Hematopoietic multipotent progenitor cell treated with erythropoietin and hydrocortisone succinate and interleukin-3 and kit ligand, for 8 days (in vitro differentiated cells): ENCODE measurements around the gene SARNP.

Experiments used
- DNase-seq: peaks from one replicate; pipeline ENCODE4 v3.0.0-alpha.2; 2015

The SARNP gene

DNA sequence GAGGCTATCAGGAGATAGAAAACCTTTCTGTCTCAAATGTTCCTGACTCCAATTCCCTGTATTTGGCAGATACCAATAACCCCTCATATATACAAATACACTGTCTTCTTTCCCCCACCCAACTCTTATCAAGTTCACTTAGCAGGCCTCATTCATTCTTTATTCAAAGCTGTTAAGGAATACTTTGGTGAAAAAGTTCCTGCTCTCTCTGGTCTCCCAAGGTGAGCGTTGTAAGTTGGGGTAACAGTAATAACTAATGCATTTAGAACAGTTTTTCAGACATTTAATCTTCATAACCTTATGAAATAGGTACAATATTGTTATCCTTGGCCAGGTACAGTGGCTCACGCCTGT lies 78.5 kb downstream of the SARNP start:
- no peak for DNase-seq

DNA sequence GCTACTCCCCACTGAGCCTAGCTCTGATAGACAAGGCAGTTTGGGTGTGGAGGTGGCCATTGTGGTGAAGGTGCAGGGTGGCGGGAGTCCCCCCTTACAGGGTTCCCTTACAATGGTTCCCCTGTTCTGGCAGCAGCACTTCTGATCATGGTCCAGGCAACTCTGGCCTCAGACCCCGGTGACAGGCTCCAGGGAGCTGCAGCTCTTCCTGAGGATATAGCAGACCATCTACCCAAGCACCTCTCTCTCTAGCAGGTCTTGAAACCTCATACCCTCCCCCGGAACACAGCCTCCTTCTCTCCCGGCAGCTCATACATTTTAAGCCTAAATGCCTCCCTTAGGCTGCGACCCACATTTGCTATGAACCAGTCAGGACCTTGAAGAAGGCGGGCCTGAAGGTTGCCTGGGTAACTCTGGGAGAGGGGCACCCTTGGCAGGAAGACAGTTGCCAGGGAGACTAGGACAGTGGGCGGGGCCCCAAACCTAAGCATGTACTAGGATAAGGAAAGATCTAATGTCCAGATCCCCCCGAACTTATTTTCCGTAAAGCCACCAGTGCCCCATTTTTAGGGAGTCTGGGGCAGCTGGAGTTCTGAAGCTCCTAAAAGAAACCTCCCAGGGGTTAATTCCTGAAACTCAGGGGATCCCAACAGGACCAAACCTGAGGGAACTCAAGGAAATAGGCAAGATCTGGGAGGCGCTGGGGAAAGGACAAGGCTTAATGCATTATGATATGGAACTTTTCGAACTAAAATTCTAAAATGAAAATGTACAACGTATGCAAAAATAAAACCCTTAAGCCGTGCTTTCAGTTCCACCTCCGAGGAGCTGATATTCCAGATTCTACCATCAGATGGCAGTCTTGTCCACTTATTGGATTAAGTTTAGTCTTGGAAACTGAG lies 79.2 kb downstream of the SARNP start:
- DNase-seq = peak; percentile 93

DNA sequence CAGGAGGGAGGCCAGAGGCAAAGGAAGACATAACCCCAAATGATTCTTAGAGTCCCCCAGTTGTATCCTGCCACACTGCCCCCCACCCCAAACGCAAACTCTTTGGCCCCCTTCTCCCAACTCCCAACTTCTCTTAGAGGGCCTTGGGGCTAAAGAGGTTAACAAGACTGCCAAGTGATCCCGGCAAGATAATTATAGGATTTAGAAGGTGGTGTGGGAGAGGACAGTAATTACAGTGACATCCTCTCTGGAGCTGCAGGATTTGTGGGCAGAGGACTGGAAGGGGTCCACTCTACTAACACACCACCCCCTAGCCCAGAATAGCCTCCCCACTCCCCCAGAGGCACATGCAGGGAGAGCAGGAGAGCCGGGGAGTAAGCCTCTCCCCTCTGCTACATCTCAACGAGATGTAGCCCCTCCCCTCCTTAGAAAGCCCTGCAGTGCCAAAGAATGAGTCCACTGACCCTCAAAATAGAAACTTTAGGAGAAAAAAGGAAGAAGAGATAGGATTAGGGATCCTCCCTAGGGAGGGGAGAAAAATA lies 79.9 kb downstream of the SARNP start:
- peak; percentile 40 for DNase-seq

DNA sequence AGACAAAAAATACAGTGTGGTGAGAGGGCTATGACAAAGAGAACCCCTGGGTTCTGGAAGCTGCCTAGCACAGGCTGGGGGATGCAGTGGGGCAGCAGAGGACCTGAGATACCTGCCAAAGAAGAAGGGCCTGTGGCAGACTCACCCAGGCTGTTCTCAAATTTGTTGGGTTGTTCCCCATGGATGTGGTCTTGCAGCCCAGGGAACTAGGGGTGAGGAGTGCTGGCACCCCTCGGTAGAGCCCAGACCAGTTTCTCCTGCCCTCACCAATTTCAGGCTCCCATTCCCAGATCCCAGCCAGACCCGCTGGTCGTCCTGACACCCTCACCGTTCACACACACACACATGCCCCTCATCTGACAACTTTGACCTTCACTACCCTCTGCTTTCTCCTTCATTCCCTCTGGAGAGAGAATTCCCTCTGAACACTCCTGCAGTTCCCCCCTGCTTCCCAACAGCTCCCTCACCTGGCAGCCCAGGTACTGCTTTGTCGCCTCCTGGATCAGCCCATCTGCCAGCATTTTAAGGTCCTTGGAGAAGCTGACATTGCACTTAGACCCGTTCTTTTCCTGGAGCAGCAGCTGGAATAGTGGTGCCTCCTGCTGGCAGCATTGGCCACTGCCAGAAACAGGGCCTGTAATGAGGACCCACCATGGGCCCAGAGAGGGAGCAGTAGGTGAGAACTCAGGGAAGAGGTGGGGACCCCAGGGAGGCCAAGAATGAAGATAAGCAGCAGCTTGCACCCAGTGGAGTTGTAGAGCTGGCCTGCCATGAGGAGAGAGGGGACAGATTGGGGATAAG lies 80.5 kb downstream of the SARNP start:
- peak; percentile 83 for DNase-seq

DNA sequence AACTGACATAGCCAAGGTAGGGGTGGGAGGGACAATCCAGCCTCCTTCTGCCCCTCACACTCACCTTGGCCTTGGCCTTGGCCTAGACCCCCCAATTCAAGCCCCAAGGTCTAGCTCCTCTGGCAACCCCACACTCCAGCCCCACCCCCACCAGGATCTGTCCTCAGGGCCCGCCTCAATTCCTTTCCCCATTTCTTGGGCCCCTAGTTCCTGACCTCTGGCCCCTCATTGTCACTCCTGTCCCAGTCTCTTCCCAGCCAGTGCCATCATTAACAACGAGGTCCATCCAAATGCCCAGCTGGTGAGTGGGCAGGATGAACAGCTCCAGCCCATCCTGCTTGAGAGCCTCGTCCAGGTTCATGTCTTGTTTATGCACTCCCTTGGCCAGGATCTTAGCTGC lies 81.4 kb downstream of the SARNP start:
- no peak for DNase-seq

DNA sequence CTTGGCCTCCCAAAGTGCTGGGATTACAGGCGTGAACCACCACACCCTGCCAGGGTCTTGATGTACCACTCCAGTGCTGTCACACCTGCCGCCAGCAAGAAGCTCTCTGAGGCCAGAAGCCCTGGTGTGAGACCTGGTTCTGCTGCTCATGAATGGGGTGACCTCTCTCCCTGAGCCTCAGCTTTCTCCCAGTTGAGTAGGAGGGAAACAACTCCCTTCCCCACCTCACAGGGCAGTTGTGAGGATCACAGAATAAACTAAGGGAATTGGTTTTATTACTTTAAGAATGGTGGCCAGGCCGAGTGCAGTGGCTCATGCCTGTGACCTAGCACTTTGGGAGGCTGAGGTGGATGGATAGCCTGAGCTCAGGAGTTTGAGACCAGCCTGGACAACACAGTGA lies 82.9 kb downstream of the SARNP start:
- DNase-seq = no peak

DNA sequence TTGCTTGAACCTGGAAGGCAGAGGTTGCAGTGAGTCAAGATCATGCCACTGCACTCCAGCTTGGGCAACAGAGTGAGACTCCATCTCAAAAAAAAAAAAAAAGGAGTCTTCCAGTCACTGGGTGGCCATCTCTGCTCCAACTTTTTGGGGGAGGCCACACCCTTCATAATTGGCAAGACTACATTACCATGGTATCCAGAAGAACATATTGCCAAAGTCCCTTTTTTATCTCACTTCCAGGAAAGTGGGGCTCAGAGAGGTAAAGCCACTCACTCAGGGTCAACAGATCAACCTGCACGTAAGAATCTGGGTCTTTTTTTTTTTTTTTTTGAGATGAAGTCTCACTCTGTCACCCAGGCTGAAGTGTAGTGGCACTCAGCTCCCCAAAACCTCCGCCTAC lies 83.7 kb downstream of the SARNP start:
- peak; percentile 75 for DNase-seq

DNA sequence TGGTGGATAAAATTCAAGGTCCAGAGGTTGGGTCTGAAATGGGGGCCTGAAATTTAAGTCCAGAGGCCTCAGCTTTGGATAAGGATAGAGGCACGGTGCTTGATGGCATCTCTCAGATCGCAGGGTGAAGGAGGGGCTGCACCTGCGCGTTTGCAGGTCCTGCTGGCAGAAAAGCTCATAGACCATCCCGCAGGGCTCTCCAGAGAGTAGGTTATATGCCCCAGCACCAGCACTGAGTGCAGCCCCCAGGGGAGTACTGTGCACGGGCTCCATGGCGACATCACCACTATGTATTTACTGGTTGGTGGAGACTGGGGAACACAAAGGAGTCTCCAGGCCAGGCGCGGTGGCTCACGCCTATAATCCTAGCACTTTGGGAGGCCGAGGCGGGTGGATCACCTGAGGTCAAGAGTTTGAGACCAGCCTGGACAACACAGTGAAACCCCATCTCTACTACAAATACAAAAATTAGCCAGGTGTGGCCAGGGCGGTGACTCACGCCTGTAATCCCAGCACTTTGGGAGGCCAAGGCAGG lies 84.4 kb downstream of the SARNP start:
- no peak for DNase-seq

DNA sequence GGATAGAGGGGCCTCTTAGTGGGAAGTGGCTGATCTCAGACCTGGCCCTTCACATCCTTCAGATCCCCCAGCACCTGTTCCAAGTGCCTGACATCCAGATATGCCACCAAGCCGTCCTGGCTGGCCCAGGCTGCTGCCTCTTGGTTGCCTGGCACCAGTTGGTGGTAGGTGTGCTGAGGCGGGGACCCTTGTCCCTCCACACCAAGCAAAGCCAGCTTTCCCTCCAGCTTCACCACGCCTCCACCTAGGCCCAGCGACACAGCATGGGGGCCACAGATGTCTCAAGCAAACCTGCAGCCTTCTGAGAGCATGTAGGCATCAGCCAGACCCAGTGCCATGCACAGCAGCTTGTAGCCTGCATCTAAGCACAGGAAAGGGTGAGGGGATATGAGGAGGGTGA lies 85.2 kb downstream of the SARNP start:
- no peak for DNase-seq

DNA sequence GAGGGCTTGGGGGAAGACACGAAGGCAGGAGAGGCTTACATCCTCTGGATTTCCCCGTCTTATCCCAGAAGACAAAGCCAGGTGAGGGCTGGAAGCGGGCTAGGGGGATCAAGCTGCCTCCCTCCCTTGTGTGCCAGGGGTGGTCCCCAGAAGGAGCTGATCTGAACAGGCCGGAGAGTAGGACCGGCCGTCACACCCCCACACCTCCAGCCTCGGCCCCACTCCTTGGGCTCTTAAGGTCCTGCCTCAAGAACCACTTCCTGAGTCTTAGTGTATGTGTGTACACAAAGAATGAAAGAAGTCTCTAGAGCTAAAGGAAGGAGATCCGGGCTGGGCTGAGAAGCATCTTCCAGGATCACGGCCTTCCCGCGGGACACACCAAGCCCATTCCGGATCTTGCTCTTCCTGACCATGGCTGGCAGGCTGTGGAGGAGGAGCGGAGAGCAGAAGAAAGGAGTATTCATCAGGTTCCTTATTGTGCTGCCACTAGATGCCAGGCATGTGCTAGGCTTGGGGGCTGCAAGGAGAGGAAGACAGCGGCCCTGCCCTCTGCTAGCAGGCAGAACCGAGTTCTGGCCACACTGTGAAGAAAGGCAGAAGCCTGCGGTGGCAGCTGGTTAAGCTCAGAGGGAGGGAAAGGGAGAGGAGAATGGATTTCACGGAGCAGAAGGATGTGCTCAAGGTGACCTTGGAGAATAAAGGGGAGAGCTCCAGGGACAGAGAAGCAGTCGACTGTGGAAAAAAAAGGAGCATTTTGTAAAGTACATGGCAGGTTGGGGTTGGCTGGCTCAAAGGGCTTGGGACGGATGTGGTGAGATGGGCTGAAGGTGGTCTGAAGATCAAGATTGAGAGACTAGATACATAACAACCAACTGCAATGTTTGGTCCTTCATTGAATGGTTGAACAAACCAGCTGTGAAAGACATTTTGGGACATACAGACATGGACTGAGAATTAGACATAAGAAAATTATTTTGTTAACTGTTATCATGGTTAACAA lies 87.4 kb downstream of the SARNP start:
- DNase-seq = peak; percentile 71

DNA sequence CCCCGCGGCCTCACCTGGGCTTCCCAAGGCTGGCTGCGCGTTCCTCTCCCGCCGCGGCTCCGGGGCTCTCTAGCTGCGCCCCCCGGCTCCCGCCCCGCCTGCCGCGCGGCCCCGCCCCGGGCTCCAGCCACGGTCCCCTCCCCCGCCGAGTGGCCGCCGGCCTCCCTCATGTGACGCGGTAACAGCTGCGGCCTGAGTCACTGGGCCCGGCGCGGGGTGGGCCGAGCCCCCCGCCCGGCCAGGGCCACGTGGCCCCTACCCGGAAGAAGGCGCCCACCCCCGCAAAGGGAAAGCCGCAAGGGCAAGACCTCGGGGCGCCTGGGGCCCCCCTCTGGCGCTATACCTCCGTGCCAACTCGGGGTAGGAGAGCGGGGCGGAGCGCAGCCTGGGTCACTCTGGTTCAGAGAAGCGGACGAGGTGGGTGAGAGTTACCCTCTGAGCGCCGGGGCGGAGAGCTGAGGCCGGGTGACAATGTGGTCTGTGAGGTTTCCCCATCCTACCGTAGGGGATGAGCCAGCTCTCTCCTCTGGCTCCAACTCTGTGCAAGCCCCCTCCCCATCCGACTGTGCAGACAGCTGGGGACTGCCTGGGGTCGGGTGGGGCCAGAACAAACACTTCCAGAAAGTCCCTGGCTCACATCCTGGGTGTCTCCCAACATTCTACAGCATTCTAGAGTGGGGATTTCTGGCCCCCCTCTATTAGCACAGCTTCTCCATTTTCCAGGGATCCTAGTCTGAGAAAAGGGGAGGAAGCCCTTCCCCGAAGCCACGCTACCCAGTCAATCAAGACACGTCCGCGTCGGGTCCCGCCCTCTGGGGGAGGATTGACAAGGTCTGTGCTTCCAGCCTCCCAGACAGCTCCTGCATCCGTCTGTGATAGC lies 88.3 kb downstream of the SARNP start, which contains the start of gene CD63:
Gene CD63 (minus strand): TSS at position 71 of the 880 bp plus-strand sequence. CDS start 668 bp downstream, outside the sequence.
- peak; percentile 90 for DNase-seq

DNA sequence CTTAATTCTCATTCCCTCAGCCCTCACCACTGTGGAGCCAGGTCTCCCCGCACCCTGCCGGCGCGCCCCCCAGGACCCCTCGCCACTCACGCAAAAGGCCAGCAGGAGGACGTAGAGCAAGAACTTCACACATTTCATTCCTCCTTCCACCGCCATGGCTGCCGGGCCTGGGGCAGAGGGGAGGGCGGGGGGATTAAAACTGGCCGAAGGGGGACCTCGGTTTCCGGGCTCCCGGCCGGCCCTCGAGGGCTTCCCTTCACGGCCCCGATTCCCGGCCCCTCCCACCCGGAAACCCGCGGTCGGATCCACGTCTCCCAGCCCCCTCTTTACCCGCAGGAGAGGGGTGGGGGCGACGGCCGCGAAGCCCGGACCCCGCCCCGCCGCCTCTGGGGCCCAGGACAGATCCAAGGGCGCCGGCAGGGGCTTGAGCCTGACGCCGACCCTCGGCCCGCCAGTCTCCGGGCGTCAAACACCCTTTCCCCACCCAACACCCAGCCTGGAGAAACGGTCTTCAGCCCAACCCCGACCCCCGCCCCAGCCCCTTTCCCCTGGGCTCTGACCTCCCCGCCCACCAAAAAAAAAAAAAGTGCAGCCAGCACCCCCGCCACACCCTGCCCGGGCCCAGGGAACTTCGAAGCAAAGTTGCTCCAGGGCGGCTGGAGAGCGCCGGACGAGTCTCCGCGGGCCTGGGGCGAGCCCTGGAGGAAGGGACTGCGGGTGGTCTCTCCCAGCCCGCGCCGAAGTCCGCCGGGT lies 89.2 kb downstream of the SARNP start:
- DNase-seq = peak; percentile 17

DNA sequence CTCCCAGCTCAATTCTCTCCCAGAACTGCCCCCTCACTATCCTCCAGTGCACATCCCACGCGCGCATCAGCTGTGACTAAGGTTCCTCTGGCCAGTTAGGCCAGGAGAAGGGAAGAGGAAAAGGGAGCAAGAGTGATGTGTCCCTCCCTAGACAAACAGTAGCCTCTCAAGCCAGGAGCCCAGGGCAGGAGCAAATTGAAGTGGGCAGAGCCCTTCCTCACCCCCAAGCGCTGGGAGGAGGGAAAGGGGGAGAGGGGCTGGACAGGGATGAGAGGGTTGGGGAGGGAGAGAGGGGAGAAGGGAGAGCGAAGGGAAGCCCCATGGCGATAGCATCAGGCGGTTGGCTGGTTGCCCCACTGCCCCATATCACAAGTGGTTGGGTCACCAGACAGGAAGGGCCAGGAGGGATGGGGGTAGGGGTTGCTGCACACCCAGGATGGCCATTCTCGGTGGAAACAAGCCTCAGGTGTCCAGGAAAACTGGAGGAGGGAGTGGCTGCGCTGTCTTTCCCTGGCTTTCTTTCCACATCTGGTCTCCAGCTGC lies 89.8 kb downstream of the SARNP start:
- DNase-seq = peak; percentile 57

DNA sequence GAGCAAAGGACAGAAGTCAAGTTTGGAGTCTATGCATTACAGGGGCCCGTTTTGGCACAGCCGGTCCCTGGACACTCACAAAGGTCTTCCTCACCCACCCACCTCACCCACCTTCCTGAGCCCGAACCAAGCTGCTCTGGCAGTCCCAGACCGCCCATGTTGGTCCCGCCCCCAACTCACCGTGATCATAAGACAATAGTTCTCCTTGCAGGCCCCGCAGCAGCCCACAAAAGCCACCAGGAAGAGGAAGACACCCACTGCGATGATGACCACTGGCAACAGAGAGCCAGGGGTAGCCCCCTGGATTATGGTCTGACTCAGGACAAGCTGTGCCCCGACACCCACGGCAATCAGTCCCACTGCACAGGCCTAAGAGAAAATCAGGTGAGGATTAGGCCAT lies 90.6 kb downstream of the SARNP start:
- no peak for DNase-seq

DNA sequence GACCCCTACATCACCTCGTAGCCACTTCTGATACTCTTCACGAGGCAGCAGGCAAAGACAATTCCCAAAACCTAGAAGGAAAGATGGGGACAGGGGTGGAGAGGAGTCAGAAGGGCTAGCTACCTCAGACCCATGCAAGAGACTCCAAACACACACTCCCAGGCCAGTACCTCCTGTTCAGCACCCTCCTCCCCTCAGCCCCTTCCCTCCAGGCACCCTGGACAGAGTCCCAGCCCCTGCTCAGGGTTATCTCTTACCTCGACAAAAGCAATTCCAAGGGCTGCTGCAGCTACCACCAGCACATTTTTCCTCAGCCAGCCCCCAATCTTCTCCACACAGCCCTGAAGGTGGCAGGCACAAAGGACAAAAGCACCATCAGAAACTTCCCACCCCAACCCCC lies 92.0 kb downstream of the SARNP start:
- DNase-seq = no peak

DNA sequence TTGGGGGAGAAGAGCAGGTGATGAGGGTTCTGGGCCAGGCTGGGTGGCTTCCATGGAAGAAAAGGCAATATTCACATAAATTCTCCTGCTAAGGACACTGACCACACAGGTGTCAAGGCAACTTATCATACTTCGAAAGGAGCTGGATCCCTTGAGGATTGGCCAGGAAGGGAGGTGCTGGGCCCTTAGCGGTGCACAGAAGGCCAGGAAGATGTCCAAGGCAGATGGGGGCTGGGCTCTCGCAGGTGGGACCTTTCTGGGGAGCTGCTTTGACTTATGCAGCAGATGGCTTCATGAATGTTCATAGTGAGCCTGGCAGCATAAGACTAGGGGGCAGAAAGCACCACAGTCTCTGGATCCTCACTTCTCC lies 92.6 kb downstream of the SARNP start:
- DNase-seq = no peak

DNA sequence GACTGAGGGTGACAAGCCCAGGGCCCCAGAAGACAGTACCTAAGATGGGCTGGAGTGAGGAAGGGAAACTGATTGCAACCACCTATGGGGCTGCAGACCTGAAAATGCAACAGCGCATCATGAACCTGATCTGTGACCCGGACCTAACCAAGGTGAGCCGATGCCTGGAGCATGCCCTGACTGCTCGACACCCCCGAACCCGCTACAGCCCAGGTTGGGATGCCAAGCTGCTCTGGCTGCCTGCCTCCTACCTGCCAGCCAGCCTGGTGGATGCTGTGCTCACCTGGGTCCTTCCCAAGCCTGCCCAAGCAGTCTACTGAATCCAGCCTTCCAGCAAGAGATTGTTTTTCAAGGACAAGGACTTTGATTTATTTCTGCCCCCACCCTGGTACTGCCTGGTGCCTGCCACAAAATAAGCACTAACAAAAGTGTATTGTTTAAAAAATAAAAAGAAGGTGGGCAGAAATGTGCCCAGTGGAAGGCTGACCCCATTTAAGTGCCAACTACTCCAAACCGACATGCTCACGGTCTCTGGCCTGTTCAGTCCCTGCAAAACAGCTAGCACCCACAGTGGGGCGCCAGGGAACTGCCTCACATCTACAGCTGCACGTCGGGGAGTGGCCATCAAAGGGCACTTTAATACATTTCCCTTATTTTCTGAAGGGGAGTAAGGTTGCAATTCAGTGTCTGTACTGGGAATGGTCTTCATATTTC lies 93.1 kb downstream of the SARNP start:
- DNase-seq = peak; percentile 82

DNA sequence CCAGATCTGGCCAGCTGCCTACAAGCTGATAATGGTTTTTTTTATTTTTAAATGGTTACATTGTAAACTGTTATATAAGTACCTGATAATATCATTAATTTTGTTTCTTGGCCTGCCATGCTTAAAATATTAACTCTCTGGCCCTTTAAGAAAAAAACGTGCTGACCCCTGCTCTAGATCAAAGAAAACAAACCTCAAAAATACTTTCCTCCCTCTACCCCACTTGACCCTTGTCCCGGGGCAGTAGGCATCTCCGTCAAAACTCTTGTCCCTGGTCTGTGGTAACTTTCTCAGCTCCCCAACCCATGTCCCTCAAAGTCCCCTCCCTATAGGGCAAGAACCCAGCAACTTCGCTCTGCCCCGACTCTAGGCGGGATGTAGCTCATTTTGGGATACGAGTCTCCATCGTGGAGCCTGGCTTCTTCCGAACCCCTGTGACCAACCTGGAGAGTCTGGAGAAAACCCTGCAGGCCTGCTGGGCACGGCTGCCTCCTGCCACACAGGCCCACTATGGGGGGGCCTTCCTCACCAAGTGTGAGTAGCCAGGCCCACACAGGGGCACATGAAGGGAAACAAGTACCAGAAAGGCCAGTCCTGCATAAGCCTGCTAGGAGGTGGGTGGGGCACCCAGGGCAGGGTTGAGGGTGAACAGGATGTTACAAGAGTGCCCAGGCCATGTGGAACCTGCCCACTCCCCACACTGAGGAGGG lies 93.9 kb downstream of the SARNP start:
- DNase-seq = no peak

DNA sequence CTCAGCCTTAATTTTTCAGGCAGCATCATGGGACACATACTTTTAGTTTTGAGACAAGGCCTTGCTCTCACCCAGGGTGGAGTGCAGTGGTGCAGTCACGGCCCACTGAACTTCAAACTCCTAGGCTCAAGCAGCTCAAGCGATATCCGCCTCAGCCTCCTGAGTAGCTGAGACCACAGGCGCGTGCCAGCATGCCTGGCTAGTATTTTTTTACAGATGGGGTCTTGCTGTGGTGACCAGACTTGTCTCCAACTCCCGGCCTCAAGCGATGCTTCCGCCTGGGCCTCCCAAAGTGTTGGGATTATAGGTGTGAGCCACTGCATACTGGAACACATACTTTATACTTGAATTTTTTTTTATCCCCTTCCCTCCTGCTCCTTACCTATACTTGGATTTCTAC lies 94.6 kb downstream of the SARNP start:
- DNase-seq = no peak
